ENCODE measurements around the gene EDN1. TPM values are rescaled to one million over a fixed set of nuclear protein-coding genes. Genes with fewer than 3 reads are reported as not detected.

The EDN1 gene
- total and polyA plus RNA-seq, 12 donors: 0.18 to 7.9 (median 1.6) TPM

DNA sequence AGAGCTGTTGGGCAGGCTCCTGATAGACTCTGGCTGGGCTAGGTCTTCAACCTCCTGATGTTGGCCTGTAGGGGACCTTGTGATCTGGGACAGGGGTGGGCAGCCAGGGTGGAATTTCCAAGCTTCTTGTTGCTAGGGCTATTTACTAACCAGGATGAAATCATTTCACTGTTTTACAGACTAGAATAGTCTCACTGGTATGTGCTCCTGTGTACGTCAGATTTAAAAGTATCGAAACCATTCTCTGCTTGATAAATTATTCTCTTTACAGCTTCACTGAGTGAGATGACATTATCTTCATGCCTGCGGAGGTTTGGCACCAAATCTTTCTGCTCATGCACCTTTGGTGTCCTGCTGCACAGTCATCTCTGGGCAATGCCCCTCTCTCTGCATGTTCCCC lies 10.9 kb downstream of the EDN1 start:
- H3K9me3 ChIP-seq (replicated peaks in 1 of 3): no peaks in the 10 kb centered on the region
- H3K27ac ChIP-seq: no peak overlapping the region
- TF ChIP-seq POLR2A (IDR thresholded peaks at IDR 0.05): no peak
- TF ChIP-seq, protein P1, sequence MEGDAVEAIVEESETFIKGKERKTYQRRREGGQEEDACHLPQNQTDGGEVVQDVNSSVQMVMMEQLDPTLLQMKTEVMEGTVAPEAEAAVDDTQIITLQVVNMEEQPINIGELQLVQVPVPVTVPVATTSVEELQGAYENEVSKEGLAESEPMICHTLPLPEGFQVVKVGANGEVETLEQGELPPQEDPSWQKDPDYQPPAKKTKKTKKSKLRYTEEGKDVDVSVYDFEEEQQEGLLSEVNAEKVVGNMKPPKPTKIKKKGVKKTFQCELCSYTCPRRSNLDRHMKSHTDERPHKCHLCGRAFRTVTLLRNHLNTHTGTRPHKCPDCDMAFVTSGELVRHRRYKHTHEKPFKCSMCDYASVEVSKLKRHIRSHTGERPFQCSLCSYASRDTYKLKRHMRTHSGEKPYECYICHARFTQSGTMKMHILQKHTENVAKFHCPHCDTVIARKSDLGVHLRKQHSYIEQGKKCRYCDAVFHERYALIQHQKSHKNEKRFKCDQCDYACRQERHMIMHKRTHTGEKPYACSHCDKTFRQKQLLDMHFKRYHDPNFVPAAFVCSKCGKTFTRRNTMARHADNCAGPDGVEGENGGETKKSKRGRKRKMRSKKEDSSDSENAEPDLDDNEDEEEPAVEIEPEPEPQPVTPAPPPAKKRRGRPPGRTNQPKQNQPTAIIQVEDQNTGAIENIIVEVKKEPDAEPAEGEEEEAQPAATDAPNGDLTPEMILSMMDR (IDR thresholded peaks at IDR 0.05): no peak
- H3K4me1 ChIP-seq (replicated peaks in 1 of 2): no peaks in the 10 kb centered on the region
- DNase-seq: no peak
- H3K4me3 ChIP-seq: no peak overlapping the region
- H3K27me3 ChIP-seq: no peaks in the 10 kb centered on the region
- intact Hi-C loops (cut with DNase I): no loop called here
- H3K36me3 ChIP-seq (replicated peaks in 1 of 2): no peaks in the 10 kb centered on the region
- 86 to 92% (median 90%) methylated on average over 3 of the region's 3 CpGs for WGBS, 4 donors

DNA sequence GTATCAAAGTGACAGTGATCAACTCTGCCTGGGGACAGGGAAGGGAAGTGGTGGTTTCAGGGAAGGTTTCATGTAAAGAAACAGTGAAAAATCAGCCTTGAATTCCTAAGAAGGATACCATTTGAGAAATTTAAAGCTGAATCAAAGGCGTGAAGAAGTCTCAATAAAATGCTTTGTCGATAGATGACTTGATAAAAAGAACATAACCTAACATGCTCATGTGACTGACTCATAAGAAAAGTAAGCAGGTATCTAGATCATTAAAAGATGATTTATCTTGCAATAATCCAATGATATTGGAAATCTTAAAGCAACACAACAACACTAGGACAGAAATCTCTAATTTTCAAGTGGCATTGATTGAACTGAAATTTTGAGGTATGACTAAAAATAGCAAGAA lies 14.3 kb downstream of the EDN1 start:
- Histone ChIP-seq H3K36me3 (replicated peaks in 1 of 2) (no peaks in the 10 kb centered on the region), H3K27ac (no peak overlapping the region), H3K4me3 (no peak overlapping the region), H3K27me3 (no peaks in the 10 kb centered on the region), H3K4me1 (replicated peaks in 1 of 2) (no peaks in the 10 kb centered on the region), H3K9me3 (replicated peaks in 1 of 3) (no peaks in the 10 kb centered on the region)
- TF ChIP-seq, protein P1 (IDR thresholded peaks at IDR 0.05): no peak
- TF ChIP-seq POLR2A (IDR thresholded peaks at IDR 0.05): no peak
- 95 to 97% (median 96%) methylated on average over 2 of the region's 2 CpGs for WGBS, 4 donors
- intact Hi-C loops (cut with DNase I): no loop called here
- DNase-seq: no peak

DNA sequence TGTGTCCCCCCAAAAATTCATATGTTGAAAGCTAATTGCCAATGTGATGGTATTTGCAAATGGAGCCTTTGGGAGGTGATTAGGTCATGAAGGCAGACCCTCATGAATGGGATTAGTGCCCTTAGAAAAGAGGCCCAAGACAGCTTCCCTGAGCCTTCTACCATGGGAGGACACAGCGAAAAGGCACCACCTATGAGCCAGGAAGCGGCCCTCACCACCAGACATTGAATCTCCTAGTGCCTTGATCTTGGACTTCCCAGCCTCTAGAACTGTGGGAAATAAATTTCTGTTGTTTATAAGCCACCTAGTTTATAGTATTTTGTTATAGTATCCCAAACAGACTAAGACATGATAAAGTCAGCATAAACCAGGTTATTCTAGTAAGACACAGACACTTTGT lies 18.9 kb downstream of the EDN1 start:
- Histone ChIP-seq H3K4me3 (no peak overlapping the region), H3K36me3 (replicated peaks in 1 of 2) (no peaks in the 10 kb centered on the region), H3K27ac (no peak overlapping the region), H3K9me3 (replicated peaks in 1 of 3) (no peaks in the 10 kb centered on the region), H3K4me1 (replicated peaks in 1 of 2) (no peaks in the 10 kb centered on the region), H3K27me3 (no peaks in the 10 kb centered on the region)
- intact Hi-C loops (cut with DNase I): no loop called here
- 95 to 100% (median 100%) methylated on average over 2 of the region's 2 CpGs for WGBS, 4 donors
- no peak for TF ChIP-seq POLR2A (IDR thresholded peaks at IDR 0.05)
- TF ChIP-seq, protein P1 (IDR thresholded peaks at IDR 0.05): no peak
- DNase-seq: no peak

DNA sequence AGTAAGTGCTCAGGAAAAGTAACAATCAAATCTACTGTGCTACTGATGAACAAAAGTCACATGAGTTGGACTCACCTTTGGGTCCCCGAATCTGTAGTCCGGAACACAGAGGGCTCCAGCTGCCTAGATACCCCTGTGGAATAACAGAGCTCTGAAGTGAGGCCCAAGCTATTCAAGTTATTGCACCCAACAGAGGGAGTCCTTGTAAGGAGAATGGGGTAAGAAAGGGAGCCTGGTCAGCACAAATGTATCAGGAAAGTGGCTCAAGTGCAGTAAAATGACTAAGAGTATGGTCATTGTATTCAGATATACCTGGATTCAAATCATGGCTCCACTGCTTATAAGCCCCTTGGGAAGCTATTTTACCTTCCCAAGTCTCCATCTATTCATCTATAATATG lies 20.9 kb downstream of the EDN1 start:
- intact Hi-C loops (cut with DNase I): no loop called here
- WGBS, 4 donors: 94 to 96% (median 95%) methylated on average over 2 of the region's 2 CpGs
- no peak for DNase-seq
- Histone ChIP-seq H3K9me3 (replicated peaks in 1 of 3) (no peaks in the 10 kb centered on the region), H3K4me1 (replicated peaks in 1 of 2) (no peaks in the 10 kb centered on the region), H3K27ac (no peak overlapping the region), H3K4me3 (no peak overlapping the region), H3K27me3 (no peaks in the 10 kb centered on the region), H3K36me3 (replicated peaks in 1 of 2) (no peaks in the 10 kb centered on the region)
- no peak for TF ChIP-seq POLR2A (IDR thresholded peaks at IDR 0.05)
- TF ChIP-seq, protein P1 (IDR thresholded peaks at IDR 0.05): no peak

All from adrenal gland (tissue), 12 donors.